Stimulated activated CD4-positive, alpha-beta T cell treated with anti-CD3 and anti-CD28 coated beads, Interleukin-4, amount 100 ng/mL, for 4 hours (primary cell): ENCODE measurements around the gene ZNF423.

Experiments used
- DNase-seq, 2 experiments: peaks; one replicate each; pipeline ENCODE4 v3.0.0-alpha.2; 2020

The ZNF423 gene

GRCh38 chr16:49822649-49823370 lies 33.1 kb downstream of the ZNF423 start:
- DNase-seq, result no peak

- DNase-seq, result no peak
Measured at GRCh38 chr16:49821614-49822282, 34.2 kb downstream of the ZNF423 start.

DNA sequence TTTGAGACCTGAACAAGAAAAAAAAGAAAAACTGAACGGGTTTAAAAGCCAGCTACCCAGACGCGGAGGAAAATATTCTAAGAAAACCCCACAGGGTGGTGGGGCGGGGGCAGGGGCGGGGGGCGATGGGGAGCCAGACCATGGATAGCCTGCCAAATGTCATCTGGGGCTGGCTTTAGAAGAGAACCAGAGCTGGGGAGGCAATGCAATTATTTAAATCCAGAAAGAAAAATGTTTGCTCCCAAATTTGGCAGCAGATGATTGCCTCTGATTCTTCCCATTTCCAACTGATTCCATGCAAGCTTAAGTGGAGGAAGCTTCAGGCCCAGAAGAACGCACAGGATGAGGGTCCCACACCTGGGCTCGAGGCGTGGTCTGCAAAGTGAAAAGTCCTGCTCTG lies 34.8 kb downstream of the ZNF423 start:
- no peak for DNase-seq

DNA sequence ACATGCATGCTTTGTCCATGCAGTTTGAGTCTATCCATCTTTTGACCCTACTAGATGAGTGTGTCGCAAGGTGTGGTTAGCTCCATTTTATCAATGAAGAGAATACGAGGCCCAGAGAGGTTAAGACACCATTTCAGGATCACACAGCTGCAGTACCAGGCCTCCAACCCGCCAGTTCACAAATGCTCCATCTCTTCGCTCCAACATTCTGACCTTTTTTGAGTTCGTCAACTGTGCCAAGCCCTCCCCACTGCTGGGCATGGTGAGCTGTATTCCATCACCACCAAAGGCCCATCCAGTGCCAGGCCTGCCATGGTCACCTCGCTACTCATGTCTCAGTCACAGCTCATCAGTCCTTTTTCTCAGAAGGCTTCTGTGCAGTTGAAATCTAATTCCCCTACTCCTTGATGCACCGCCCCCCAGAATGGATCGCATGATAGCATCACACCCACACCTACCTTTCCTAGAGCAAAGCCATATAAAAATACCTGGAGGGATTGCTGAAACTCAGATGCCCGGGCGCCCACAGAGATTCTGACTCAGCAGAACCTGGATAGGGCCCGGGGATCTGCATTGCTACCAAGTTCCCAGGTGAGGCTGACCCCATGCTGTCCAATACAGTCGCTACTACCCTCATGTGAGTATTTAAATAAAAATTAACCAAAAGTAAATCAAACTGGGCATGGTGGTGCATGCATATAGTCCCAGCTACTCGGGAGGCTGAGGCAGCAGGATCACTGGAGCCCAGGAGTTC lies 38.0 kb downstream of the ZNF423 start:
- no peak for DNase-seq

DNA sequence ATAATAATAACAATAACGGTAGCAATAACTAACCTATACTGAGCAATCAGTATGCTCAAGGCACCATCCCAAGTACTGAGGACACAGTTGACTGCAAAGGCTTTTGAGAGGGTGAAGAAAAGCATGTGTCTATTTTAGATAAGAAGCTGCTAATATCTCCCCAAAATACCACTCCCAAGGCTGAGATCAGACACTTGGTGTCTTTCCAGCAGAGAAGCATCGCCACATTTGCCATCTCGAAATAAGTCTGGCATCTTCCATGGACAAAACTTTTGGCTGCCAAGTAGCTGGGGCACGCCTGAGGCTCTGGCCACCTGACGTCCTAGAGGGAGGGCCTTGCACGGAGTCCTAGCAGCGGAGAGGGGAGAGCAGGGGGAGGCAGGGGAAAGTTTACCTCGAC lies 39.0 kb downstream of the ZNF423 start:
- DNase-seq, result no peak

- DNase-seq, result no peak
Measured at GRCh38 chr16:49811644-49812334, 44.1 kb downstream of the ZNF423 start.

DNA sequence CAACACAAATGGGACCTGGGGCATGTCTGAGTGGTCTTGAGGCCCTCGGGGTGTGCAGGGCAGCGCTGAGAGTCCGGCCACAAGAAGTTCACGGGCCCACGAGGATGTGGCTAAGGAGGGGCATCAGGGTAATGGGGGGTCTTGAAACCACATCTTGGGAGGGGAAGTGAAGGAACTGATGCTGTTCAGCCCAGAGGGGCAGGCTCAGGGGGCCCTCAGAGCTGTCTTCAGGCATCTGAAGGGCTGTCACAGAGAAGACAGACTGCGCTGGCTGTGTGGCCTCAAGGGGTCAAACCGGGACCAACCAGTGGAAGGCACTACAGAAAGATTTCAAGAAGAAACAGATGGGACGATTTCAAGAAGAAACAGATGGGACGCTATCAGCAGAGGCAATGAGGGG lies 45.1 kb downstream of the ZNF423 start:
- DNase-seq, result no peak

DNA sequence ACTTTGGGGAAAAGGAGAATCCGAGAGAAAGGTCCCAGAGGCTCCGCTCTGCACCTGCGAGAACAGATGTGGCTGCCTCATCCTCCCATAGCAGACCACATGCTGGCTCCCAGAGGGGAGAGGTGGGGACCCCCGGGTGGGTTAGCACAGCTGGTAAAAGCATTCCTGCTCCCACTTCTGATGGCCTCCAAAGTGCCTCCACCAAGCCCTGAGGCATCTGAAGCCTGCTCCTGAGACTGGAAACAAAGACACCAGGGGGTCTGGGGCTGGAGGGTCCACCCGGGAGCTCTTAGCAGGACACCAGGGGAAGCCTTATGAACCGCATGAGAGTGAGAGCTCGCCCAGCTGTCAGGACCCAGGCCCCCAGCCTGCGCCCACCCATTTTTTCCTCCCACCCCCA lies 46.4 kb downstream of the ZNF423 start:
- no peak for DNase-seq

DNA sequence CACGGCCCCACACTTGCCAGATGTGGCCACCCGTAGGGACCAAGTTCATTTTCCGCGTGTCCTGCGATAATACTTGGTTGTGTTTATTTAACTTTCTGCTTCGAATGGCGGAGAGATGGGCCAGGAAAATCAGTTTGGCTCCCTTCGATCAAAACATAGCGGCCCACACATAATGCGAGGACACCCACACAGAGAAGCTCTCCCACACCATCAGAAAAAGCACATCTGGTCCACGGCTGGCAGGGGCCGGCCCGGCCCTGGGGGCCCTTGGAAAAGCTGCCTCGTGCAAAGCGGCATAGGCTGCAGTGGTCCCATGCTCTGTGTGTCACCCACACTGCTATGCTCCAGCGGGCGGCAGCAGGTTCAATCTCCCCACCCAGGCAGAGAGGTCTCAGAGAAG lies 46.9 kb downstream of the ZNF423 start:
- DNase-seq, result no peak

DNA sequence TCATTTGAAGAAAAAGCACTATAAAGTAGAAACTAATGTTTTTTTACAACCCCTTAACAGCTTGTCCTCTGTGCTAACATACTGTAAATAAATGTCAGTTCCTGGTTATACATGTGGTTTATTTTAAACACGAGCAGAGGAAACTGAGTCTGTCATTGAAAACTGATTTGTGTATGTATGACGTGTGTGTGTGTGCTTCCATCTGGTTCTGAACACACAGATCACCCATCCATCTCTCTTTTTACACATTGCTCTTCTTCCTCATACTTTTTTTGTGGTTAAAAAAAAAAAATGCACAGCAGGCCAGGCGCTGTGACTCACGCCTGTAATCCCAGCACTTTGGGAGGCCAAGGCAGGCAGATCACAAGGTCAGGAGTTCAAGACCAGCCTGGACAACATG lies 49.5 kb downstream of the ZNF423 start:
- DNase-seq, result no peak

DNA sequence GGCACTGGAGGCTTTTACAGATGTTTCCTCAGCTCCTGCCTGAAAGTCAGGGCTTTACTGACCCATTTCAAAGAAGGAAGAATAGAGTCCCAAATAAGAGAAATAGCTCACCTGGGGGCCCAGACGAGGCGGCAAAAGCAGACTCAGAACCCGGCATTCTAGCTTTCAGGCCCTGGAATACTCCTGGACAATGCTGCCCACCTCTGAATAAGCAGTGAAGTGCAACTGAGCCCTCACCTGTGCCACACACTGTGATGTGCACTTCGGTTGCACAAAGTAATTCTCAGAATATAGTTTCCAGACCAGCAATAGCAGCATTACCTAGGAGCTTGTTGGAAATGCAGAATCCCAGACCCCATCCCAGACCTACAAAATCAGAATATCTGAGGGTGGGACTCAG lies 54.6 kb downstream of the ZNF423 start:
- no peak for DNase-seq

GRCh38 chr16:49800876-49801275 lies 55.0 kb downstream of the ZNF423 start:
- no peak for DNase-seq

- DNase-seq, result no peak
Measured at GRCh38 chr16:49800441-49800840, 55.5 kb downstream of the ZNF423 start.

GRCh38 chr16:49799172-49799571 lies 56.7 kb downstream of the ZNF423 start:
- DNase-seq, result no peak

GRCh38 chr16:49795513-49795912 lies 60.4 kb downstream of the ZNF423 start:
- DNase-seq, result no peak

DNA sequence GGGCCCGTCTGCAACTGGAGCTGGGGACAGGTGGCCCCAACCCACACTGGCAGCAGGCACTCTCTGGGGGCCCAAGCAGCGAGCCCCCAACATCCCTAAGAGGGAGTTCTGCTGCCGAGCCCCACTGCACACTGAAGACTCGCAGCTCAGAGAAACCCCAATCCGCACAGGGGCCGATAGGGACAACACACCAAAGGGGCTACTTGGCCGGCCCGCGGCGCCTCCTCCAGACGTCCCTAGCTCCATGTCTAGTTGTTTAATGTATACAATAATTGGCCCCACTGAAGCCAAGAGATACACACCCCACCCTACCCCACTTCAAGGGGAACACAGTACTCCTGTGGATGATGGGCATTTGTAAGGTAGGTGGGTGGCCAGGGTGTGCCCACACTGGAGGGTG lies 62.7 kb downstream of the ZNF423 start:
- DNase-seq, result no peak

DNA sequence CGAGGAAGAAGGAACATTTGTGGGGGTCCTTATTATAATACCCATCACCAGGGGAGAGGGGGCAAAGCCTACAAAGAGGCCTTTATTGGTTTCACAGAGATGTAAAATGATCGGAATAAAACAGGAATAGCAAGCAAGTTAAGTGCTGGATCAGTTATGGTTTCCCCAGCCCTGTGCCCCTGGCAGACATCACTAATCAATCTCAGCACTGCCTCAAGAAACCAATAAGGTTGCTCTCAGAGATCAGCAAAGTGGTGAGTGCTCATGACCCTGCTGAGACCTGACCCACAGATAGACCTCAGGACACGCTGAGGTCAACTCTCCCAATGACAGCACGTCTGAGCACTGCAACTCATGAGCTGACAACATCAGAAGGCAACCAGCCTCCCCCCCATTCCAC lies 66.3 kb downstream of the ZNF423 start:
- DNase-seq, result no peak

DNA sequence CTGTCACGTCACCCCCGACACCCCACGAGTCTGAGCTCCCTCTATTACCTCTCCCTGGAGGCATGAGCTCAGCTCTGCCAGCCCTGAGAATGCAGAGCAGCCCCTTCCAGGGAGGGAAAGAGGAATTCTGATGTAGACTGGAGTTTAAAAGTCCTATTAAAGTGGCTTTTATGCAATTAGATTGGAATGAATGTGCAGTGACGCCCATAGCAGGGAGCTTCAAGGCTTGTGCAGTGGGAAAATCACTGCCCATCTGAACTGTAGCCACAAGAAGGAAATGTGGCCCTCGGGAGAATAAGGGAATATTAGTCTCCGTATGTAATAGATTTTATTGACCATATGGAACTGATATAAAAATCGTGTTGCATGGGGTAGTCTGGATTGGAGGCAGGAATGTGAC lies 66.9 kb downstream of the ZNF423 start:
- DNase-seq, result no peak

DNA sequence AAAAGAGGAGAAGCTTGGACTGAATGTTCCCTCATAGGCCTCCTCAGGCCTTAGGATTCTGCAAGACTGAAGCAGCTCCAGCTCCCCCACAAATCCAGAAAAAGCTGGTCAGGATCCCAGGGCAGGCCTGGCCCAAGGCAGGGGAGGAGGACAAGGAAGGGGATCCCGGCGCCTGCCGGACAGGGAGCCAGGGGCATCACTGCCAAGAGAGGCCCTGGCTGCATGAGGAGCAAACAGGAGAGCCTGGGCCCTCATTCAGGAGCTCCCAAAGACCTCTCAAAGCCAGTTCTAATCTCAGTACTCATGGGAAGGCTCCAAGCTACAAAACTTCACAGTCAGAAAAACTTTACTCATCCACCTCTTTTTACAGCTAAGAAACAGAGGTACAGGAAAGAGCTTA lies 67.3 kb downstream of the ZNF423 start:
- DNase-seq, result no peak

- no peak for DNase-seq
Measured at GRCh38 chr16:49786926-49787557, 68.9 kb downstream of the ZNF423 start.

DNA sequence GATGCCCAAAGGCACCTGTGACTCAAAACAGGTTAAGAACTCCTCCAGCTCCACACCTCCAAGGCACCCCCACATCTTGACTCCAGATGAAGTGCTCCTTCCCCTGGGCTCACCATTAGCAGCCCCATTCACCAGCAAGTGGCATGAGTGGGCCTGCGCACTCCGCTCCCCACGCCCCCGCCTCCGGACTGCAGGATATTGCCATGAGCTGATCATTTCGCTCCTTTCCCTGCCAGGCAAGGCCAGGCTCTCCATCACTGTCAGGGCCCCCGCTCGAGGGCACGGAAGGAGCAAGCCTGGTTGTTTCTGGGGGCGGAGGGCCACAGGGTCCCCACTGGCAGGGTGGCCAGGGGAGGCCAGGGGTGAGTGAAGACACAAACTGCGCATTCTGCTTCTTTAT lies 69.9 kb downstream of the ZNF423 start:
- no peak for DNase-seq

DNA sequence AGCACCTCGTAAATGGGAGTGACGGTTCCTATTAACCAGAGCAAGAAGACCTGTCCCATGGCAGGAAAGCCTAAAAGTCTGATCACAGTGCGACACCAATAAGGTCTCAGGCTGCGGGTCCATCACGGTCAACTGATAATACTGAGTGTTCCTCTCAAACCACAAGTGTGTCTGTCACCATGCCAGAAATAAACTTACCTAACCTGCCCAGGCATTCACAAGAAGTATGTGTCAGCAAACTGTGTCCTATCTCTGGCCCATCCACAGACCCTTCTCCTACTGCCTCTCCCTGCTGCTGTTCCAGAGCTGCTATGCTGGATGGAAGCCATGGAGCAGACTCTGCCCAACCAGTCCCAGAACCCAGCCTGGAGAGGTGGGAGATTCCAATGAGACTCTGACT lies 73.5 kb downstream of the ZNF423 start:
- DNase-seq, result no peak

GRCh38 chr16:49781401-49781800 lies 74.5 kb downstream of the ZNF423 start:
- no peak for DNase-seq
